ENCODE data around the gene GRIK2. TPM values are rescaled to one million over a fixed set of nuclear protein-coding genes. Genes with fewer than 3 reads are reported as not detected.

GRIK2 gene
- total RNA-seq, 1 experiment from 2014 or later = 1.4 TPM

- DNase-seq (ENCODE audit: low spot score) = no peak
Measured at GRCh38 chr6:101454106-101454676, 60.7 kb downstream of the GRIK2 start.

- no peak for DNase-seq (ENCODE audit: low spot score)
Measured at GRCh38 chr6:101458336-101458735, 64.8 kb downstream of the GRIK2 start.

GRCh38 chr6:101458826-101459225 lies 65.3 kb downstream of the GRIK2 start:
- no peak for DNase-seq (ENCODE audit: low spot score)

GRCh38 chr6:101462576-101462975 lies 69.1 kb downstream of the GRIK2 start:
- DNase-seq (ENCODE audit: low spot score) = no peak

- DNase-seq (ENCODE audit: low spot score) = no peak
Measured at GRCh38 chr6:101465863-101466262, 72.4 kb downstream of the GRIK2 start.

GRCh38 chr6:101477436-101477835 lies 83.9 kb downstream of the GRIK2 start:
- DNase-seq (ENCODE audit: low spot score) = no peak

GRCh38 chr6:101478891-101479290 lies 85.4 kb downstream of the GRIK2 start:
- DNase-seq (ENCODE audit: low spot score) = no peak

- DNase-seq (ENCODE audit: low spot score) = no peak
Measured at GRCh38 chr6:101482606-101483005, 89.1 kb downstream of the GRIK2 start.

GRCh38 chr6:101484781-101485180 lies 91.3 kb downstream of the GRIK2 start:
- DNase-seq (ENCODE audit: low spot score) = no peak

- no peak for DNase-seq (ENCODE audit: low spot score)
Measured at GRCh38 chr6:101486124-101486523, 92.6 kb downstream of the GRIK2 start.

GRCh38 chr6:101486726-101487125 lies 93.2 kb downstream of the GRIK2 start:
- DNase-seq (ENCODE audit: low spot score) = no peak

GRCh38 chr6:101489456-101489855 lies 95.9 kb downstream of the GRIK2 start:
- no peak for DNase-seq (ENCODE audit: low spot score)

GRCh38 chr6:101490857-101491256 lies 97.3 kb downstream of the GRIK2 start:
- DNase-seq (ENCODE audit: low spot score) = no peak

GRCh38 chr6:101502818-101503217 lies 109.3 kb downstream of the GRIK2 start:
- DNase-seq (ENCODE audit: low spot score) = no peak

- DNase-seq (ENCODE audit: low spot score) = no peak
Measured at GRCh38 chr6:101509536-101509935, 116.0 kb downstream of the GRIK2 start.

- DNase-seq (ENCODE audit: low spot score) = no peak
Measured at GRCh38 chr6:101513181-101513580, 119.7 kb downstream of the GRIK2 start.

GRCh38 chr6:101516578-101516977 lies 123.1 kb downstream of the GRIK2 start:
- no peak for DNase-seq (ENCODE audit: low spot score)

- no peak for DNase-seq (ENCODE audit: low spot score)
Measured at GRCh38 chr6:101517632-101518031, 124.1 kb downstream of the GRIK2 start.

- DNase-seq (ENCODE audit: low spot score) = no peak
Measured at GRCh38 chr6:101522254-101522653, 128.7 kb downstream of the GRIK2 start.

- DNase-seq (ENCODE audit: low spot score) = no peak
Measured at GRCh38 chr6:101527467-101527866, 134.0 kb downstream of the GRIK2 start.

GRCh38 chr6:101528801-101529200 lies 135.3 kb downstream of the GRIK2 start:
- DNase-seq (ENCODE audit: low spot score) = no peak

GRCh38 chr6:101531538-101531937 lies 138.0 kb downstream of the GRIK2 start:
- no peak for DNase-seq (ENCODE audit: low spot score)

- no peak for DNase-seq (ENCODE audit: low spot score)
Measured at GRCh38 chr6:101534386-101534785, 140.9 kb downstream of the GRIK2 start.

- no peak for DNase-seq (ENCODE audit: low spot score)
Measured at GRCh38 chr6:101534821-101535220, 141.3 kb downstream of the GRIK2 start.

All from H4 (cell line).